GM15510 (cell line): ENCODE measurements around the gene ZBTB34.

ENCODE experiments used
- POLR2A ChIP-seq: IDR thresholded peaks from 3 replicates; pipeline ENCODE4 v1.6.1; 2011; ENCODE audit warnings: borderline replicate concordance; ENCODE audit not compliant: insufficient read length; ENCODE audit errors: extremely low read depth

The ZBTB34 gene

DNA sequence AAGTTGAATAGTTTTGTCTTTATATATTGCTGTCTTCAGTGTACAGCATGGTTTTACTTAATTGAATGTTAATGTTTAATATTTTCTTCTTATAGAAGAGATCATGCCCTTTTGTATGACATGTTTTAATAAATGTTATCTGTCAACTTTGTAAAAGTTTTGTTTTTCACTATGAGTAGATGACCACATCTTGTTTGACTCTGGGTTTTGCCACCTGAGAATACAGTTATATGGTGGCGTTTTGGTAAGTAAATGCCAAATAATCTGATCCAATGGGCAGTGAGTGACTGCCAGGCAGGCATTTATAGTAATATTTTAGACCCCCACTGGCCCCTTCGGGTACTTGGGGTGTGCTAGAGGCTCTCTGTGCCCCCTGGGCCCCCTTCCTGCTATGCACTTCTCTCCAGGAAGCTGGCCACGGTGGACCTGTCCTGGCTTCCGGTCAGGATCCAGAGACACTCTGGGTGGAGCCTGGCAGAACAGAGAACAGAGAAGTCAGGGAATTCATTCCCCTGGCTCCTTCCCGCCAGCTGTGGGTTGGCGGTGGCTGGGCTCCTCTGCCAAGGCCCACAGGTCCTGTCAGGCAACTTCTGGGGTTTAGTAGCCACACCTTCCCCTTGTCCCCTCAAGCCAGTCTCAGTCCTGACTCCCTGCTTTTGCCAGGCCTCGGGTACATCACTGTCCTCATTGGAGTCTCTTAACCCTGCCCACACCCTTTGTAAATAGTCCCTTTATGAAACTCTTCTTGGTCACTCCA, 22.2 kb upstream of the ZBTB34 start:
- no peak for TF ChIP-seq POLR2A

DNA sequence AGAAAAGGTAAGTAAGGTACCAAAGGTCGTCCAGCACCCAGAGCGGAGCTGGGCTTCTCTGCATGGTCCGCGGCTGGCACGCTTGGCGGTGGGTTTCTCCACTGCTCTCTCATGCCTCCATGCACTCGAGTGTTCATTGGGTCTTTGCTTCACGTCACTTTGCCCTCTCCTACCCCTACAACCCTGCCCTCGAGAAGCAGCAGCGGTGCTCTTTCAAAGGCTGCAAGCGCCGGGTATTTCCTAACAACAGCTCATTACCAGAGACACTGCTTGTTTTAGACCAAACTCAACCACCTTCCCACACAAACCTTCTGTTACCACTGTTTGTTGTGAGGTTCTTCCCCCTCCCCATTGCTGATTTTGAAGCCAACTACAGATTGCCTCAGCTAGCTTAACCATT, 21.5 kb upstream of the ZBTB34 start:
- TF ChIP-seq POLR2A, result no peak

DNA sequence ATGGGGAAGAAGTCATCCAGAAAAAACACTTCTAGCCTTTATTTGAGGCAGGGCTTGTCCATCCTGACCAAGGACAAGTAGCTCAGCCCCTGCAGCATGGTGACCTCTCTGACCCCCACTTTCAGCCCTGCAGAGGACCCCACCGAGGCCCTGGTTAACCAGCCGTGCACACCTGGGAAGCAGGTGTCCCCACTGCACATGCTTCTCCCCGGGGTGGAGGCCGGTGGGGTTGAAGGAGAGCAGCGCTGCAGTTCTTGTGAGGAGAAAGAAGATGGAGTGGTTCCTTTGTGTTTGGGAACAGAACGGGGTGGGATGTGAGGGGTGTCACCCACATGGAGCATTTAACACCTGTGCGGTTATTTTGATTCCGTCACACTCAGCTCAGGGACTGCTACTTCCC, 21.1 kb upstream of the ZBTB34 start:
- TF ChIP-seq POLR2A, result no peak

DNA sequence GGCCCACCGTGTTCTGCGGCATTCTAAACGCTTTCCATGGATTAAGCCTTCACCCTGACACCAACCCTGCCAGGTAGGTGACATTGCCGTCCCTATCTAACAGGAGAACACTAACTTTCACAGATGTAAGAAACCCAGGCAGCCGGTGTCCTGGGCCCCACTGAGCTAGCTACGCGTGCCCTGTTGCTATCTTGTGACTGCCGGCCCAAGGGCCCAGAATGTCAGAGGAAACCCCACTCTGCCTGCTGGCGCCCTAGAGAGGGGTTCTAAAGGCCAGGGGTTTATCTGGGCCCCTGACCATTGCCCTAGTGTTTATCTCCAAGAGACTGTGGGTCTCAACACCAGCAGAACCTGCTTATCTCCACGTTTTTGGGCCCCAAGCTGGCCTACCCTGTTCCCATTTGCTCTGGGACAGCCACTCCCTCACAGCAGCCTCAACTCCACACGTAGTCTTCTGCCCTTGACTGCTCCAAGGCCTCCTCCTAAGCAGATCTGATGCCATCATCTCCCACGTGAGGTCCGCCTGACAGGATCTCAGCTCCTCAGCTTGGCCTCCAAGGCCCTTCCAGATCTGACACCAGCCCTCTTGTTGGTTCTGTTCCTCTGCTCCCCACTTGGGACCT, 18.1 kb upstream of the ZBTB34 start:
- TF ChIP-seq POLR2A, result no peak

GRCh38 chr9:126842977-126843799, 17.3 kb upstream of the ZBTB34 start:
- TF ChIP-seq POLR2A, result no peak

- no peak for TF ChIP-seq POLR2A
Observed at GRCh38 chr9:126844085-126844484, 16.4 kb upstream of the ZBTB34 start.

DNA sequence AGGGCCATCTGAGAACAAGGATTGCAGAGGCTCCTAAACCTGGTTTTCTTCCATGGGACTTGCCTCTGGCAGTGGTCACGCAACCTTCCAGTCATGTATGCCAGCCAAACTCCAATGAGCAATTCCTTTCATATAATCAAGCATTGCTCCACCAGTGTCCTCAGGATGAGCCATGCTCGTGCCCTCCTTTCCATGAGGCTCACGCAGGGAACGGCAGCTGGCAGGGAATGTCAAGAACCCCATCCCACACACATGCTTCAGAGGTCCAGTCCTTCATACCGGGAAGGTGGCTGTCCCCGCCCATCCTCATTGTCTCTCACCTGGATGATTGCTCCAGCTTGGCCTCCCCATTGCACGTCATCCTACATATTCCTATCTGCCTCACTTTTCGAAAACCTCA, 13.4 kb upstream of the ZBTB34 start:
- no peak for TF ChIP-seq POLR2A

GRCh38 chr9:126849591-126850225, 10.7 kb upstream of the ZBTB34 start:
- no peak for TF ChIP-seq POLR2A

GRCh38 chr9:126851286-126851880, 9.1 kb upstream of the ZBTB34 start:
- TF ChIP-seq POLR2A, result no peak

- no peak for TF ChIP-seq POLR2A
Observed at GRCh38 chr9:126852086-126852688, 8.3 kb upstream of the ZBTB34 start.

DNA sequence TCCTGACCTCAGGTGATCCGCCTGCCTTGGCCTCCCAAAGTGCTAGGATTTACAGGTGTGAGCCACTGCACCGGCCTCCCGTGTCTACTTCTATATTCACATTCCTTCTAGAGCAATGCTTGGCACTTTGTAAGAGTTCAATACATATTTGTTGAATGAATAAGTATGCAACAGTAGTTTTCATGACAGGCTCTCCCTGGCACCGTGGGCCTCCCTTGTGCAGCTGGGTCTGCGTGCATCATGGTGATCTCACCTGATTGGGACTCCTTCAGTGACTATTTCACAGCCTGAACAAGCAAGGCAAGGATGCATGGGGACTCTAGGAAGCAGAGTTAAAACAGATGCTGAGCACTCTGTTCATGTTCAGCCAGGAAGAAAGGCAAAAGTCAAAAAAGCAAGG, 6.8 kb upstream of the ZBTB34 start:
- no peak for TF ChIP-seq POLR2A

DNA sequence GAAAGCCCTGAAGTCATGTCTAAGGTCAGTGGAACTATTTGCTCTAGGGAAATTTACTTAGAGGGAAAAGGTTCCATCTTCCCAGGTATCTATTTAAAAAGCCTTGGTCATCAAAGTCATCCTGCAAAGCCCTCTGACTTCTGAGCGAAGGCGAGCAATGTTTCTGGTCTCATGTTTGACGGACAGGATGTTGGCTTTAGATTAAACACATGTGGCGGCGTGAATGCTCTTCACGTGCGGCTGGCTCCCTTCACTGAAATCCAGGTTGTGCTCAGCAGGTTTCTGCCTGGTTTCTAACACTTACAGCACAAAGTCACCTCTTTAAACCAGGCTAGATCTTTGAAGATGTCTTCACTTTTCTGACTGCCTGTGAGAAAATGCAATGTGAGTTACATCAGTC, 5.7 kb upstream of the ZBTB34 start:
- TF ChIP-seq POLR2A, result no peak

- no peak for TF ChIP-seq POLR2A
Observed at GRCh38 chr9:126856326-126856877, 4.0 kb upstream of the ZBTB34 start.
